HepG2 (cell line): ENCODE measurements around the gene EFNA2. TPM values are rescaled to one million over a fixed set of nuclear protein-coding genes. Genes with fewer than 3 reads are reported as not detected.
A peak's percentile ranks its signal among the peaks of the same experiment; 100 is the strongest.

Source experiments
- FOXJ3 ChIP-seq: sonication (generic); formaldehyde crosslinking; IDR thresholded peaks from 2 replicates; pipeline ENCODE4 v1.4.0; 2020; ENCODE audit warnings: missing genetic modification reagents, mild to moderate bottlenecking, borderline replicate concordance
- MLLT10 ChIP-seq: sonication (generic); formaldehyde crosslinking; IDR thresholded peaks from 2 replicates; pipeline ENCODE4 v1.4.0; 2020; ENCODE audit warnings: missing genetic modification reagents
- MTA3 ChIP-seq: sonication (generic); formaldehyde crosslinking; IDR thresholded peaks from 2 replicates; pipeline ENCODE4 v1.4.0; 2020; ENCODE audit warnings: missing genetic modification reagents
- NKX3-1 ChIP-seq: sonication (generic); formaldehyde crosslinking; IDR thresholded peaks from 2 replicates; pipeline ENCODE4 v1.5.0; 2020; ENCODE audit warnings: missing genetic modification reagents
- REPIN1 ChIP-seq: sonication (generic); formaldehyde crosslinking; IDR thresholded peaks from 2 replicates; pipeline ENCODE4 v1.8.0; 2022; ENCODE audit warnings: missing genetic modification reagents, low read depth, mild to moderate bottlenecking, borderline replicate concordance
- SALL1 ChIP-seq: sonication (generic); formaldehyde crosslinking; IDR thresholded peaks from 2 replicates; pipeline ENCODE4 v1.8.0; 2022; ENCODE audit warnings: mild to moderate bottlenecking, missing genetic modification reagents
- TRIM24 ChIP-seq: sonication (generic); formaldehyde crosslinking; IDR thresholded peaks from 2 replicates; pipeline ENCODE4 v1.8.0; 2022; ENCODE audit warnings: mild to moderate bottlenecking, missing genetic modification reagents
- ZNF251 ChIP-seq: sonication (generic); formaldehyde crosslinking; IDR thresholded peaks from 2 replicates; pipeline ENCODE4 v1.9.0; 2021; ENCODE audit warnings: mild to moderate bottlenecking, missing genetic modification reagents
- ZNF331 ChIP-seq: sonication (generic); formaldehyde crosslinking; IDR thresholded peaks from 2 replicates; pipeline ENCODE4 v1.4.0; 2020; ENCODE audit warnings: missing genetic modification reagents
- polyA plus RNA-seq, 8 experiments: library from polyadenylated mRNA; depleted of rRNA in 3 of 8; stranded (reverse) in 7 of 8; unstranded in 1 of 8; fragments of >200 nt; fragmentation: Illumina TruSeq in 4 of 8; extraction: Trizol in 4 of 8; gene quantifications; 2 replicates each; pipeline versions ENCODE4 v1.2.1 to v1.2.3, GENCODE V29; 2011 to 2016; ENCODE audit warnings: low read depth in 4 of 8, missing spikeins in 1 of 8, mixed read lengths in 1 of 8; ENCODE audit not compliant: insufficient read depth in 1 of 8
- total RNA-seq, 5 experiments: library from RNA; depleted of rRNA; stranded (reverse); fragments of >200 nt; fragmentation: Illumina TruSeq; extraction: Trizol; gene quantifications; 2 replicates each; pipeline ENCODE4 v1.2.3, GENCODE V29; 2016; ENCODE audit warnings: low read depth in 1 of 5
- TF ChIP-seq, protein P1 (sequence below): sonication (generic); formaldehyde crosslinking; IDR thresholded peaks from 2 replicates; pipeline ENCODE4 v1.5.0; 2020; ENCODE audit warnings: mild to moderate bottlenecking, missing genetic modification reagents
- TF ChIP-seq, protein P2 (sequence below): sonication (generic); formaldehyde crosslinking; IDR thresholded peaks from 2 replicates; pipeline ENCODE4 v1.4.0; 2020; ENCODE audit warnings: missing genetic modification reagents
- TF ChIP-seq, protein P3 (sequence below): sonication (generic); formaldehyde crosslinking; IDR thresholded peaks from 2 replicates; pipeline ENCODE4 v1.5.0; 2020; ENCODE audit warnings: mild to moderate bottlenecking, missing genetic modification reagents, borderline replicate concordance

The EFNA2 gene
- total and polyA plus RNA-seq, 2 of the 13 experiments (the other 11 are each of a cell fraction or from before 2014, with no cell fraction given), result 6.0 to 9.9 TPM

- TF ChIP-seq FOXJ3 (CRISPR knock-in tag), result no peak
- TF ChIP-seq NKX3-1, result no peak
- TF ChIP-seq ZNF251 (CRISPR knock-in tag), result no peak
- TF ChIP-seq, protein P1, sequence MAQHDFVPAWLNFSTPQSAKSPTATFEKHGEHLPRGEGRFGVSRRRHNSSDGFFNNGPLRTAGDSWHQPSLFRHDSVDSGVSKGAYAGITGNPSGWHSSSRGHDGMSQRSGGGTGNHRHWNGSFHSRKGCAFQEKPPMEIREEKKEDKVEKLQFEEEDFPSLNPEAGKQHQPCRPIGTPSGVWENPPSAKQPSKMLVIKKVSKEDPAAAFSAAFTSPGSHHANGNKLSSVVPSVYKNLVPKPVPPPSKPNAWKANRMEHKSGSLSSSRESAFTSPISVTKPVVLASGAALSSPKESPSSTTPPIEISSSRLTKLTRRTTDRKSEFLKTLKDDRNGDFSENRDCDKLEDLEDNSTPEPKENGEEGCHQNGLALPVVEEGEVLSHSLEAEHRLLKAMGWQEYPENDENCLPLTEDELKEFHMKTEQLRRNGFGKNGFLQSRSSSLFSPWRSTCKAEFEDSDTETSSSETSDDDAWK (CRISPR knock-in tag), result no peak
- TF ChIP-seq MLLT10 (CRISPR knock-in tag), result no peak
- TF ChIP-seq ZNF331, result no peak
- TF ChIP-seq REPIN1, result no peak
- TF ChIP-seq, protein P2, sequence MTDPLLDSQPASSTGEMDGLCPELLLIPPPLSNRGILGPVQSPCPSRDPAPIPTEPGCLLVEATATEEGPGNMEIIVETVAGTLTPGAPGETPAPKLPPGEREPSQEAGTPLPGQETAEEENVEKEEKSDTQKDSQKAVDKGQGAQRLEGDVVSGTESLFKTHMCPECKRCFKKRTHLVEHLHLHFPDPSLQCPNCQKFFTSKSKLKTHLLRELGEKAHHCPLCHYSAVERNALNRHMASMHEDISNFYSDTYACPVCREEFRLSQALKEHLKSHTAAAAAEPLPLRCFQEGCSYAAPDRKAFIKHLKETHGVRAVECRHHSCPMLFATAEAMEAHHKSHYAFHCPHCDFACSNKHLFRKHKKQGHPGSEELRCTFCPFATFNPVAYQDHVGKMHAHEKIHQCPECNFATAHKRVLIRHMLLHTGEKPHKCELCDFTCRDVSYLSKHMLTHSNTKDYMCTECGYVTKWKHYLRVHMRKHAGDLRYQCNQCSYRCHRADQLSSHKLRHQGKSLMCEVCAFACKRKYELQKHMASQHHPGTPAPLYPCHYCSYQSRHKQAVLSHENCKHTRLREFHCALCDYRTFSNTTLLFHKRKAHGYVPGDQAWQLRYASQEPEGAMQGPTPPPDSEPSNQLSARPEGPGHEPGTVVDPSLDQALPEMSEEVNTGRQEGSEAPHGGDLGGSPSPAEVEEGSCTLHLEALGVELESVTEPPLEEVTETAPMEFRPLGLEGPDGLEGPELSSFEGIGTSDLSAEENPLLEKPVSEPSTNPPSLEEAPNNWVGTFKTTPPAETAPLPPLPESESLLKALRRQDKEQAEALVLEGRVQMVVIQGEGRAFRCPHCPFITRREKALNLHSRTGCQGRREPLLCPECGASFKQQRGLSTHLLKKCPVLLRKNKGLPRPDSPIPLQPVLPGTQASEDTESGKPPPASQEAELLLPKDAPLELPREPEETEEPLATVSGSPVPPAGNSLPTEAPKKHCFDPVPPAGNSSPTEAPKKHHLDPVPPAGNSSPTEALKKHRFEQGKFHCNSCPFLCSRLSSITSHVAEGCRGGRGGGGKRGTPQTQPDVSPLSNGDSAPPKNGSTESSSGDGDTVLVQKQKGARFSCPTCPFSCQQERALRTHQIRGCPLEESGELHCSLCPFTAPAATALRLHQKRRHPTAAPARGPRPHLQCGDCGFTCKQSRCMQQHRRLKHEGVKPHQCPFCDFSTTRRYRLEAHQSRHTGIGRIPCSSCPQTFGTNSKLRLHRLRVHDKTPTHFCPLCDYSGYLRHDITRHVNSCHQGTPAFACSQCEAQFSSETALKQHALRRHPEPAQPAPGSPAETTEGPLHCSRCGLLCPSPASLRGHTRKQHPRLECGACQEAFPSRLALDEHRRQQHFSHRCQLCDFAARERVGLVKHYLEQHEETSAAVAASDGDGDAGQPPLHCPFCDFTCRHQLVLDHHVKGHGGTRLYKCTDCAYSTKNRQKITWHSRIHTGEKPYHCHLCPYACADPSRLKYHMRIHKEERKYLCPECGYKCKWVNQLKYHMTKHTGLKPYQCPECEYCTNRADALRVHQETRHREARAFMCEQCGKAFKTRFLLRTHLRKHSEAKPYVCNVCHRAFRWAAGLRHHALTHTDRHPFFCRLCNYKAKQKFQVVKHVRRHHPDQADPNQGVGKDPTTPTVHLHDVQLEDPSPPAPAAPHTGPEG (CRISPR knock-in tag), result no peak
- TF ChIP-seq, protein P3, sequence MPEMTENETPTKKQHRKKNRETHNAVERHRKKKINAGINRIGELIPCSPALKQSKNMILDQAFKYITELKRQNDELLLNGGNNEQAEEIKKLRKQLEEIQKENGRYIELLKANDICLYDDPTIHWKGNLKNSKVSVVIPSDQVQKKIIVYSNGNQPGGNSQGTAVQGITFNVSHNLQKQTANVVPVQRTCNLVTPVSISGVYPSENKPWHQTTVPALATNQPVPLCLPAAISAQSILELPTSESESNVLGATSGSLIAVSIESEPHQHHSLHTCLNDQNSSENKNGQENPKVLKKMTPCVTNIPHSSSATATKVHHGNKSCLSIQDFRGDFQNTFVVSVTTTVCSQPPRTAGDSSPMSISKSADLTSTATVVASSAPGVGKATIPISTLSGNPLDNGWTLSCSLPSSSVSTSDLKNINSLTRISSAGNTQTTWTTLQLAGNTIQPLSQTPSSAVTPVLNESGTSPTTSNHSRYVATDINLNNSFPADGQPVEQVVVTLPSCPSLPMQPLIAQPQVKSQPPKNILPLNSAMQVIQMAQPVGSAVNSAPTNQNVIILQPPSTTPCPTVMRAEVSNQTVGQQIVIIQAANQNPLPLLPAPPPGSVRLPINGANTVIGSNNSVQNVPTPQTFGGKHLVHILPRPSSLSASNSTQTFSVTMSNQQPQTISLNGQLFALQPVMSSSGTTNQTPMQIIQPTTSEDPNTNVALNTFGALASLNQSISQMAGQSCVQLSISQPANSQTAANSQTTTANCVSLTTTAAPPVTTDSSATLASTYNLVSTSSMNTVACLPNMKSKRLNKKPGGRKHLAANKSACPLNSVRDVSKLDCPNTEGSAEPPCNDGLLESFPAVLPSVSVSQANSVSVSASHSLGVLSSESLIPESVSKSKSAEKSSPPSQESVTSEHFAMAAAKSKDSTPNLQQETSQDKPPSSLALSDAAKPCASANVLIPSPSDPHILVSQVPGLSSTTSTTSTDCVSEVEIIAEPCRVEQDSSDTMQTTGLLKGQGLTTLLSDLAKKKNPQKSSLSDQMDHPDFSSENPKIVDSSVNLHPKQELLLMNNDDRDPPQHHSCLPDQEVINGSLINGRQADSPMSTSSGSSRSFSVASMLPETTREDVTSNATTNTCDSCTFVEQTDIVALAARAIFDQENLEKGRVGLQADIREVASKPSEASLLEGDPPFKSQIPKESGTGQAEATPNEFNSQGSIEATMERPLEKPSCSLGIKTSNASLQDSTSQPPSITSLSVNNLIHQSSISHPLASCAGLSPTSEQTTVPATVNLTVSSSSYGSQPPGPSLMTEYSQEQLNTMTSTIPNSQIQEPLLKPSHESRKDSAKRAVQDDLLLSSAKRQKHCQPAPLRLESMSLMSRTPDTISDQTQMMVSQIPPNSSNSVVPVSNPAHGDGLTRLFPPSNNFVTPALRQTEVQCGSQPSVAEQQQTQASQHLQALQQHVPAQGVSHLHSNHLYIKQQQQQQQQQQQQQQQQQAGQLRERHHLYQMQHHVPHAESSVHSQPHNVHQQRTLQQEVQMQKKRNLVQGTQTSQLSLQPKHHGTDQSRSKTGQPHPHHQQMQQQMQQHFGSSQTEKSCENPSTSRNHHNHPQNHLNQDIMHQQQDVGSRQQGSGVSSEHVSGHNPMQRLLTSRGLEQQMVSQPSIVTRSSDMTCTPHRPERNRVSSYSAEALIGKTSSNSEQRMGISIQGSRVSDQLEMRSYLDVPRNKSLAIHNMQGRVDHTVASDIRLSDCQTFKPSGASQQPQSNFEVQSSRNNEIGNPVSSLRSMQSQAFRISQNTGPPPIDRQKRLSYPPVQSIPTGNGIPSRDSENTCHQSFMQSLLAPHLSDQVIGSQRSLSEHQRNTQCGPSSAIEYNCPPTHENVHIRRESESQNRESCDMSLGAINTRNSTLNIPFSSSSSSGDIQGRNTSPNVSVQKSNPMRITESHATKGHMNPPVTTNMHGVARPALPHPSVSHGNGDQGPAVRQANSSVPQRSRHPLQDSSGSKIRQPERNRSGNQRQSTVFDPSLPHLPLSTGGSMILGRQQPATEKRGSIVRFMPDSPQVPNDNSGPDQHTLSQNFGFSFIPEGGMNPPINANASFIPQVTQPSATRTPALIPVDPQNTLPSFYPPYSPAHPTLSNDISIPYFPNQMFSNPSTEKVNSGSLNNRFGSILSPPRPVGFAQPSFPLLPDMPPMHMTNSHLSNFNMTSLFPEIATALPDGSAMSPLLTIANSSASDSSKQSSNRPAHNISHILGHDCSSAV (CRISPR knock-in tag), result no peak
- TF ChIP-seq MTA3, result no peak
- TF ChIP-seq TRIM24 (CRISPR knock-in tag), result no peak
- TF ChIP-seq SALL1 (CRISPR knock-in tag), result peak; percentile 40; the same call in 1 of the 2 replicates
Observed at GRCh38 chr19:1284979-1285736, 515 bp upstream of the EFNA2 start (continued).
